GM12891 (cell line): ENCODE data around the gene AKIP1.

Experiments
- PAX5 ChIP-seq: IDR thresholded peaks from 2 replicates; pipeline ENCODE4 v1.6.1; 2011; ENCODE audit warnings: low read length, moderate library complexity, mild to moderate bottlenecking; ENCODE audit not compliant: insufficient read depth, severe bottlenecking
- POLR2A ChIP-seq: IDR thresholded peaks from 2 replicates; pipeline ENCODE4 v1.6.1; 2011; ENCODE audit warnings: low read depth, low read length, control low read depth
- POLR2AphosphoS5 ChIP-seq: IDR thresholded peaks from 2 replicates; pipeline ENCODE4 v1.6.1; 2011; ENCODE audit warnings: low read depth, low read length, control low read depth
- POU2F2 ChIP-seq: IDR thresholded peaks from 2 replicates; pipeline ENCODE4 v1.6.1; 2011; ENCODE audit warnings: low read depth, mild to moderate bottlenecking, control low read depth, low read length, moderate library complexity
- SPI1 ChIP-seq: IDR thresholded peaks from 2 replicates; pipeline ENCODE4 v1.6.1; 2011; ENCODE audit warnings: low read depth, low read length, control low read depth
- TAF1 ChIP-seq: IDR thresholded peaks from 2 replicates; pipeline ENCODE4 v1.6.1; 2011; ENCODE audit warnings: low read depth, low read length, control low read depth

- no peak for TF ChIP-seq POLR2AphosphoS5
- no peak for TF ChIP-seq POLR2A
- TF ChIP-seq TAF1 = no peak
- no peak for TF ChIP-seq SPI1
- TF ChIP-seq POU2F2 = no peak
- no peak for TF ChIP-seq PAX5
These were observed 37.1 kb upstream of the AKIP1 start for GRCh38 chr11:8873741-8874405.
